LoVo (cell line): ENCODE data around the gene DCXR.

Experiments used
- DNase-seq: peaks from one replicate; pipeline ENCODE4 v3.0.0-alpha.2; 2016; ENCODE audit warnings: low spot score

Gene DCXR

DNA sequence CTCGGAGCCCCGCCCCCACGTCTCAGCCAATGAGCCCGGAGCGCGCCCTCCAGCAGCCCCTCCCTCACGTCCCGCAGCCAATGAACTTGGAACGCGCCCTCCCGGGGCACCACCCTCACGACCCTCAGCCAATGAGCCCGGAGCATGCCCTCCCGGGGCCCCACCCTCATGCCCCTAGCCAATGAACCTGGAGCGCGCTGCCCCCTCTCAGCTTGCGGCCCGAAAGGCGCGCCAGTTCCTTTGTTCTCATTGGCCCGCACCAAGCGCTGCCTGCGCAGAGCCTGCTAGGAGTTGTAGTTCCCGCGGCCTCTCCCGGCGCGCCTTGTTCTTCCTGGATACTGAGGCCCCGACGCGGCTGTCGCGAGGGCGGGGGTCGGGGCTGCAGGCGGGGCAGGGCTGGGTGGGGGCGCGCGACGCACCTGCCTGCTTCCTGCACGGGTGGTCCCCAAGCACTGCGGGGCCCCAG, 14.5 kb downstream of the DCXR start, which contains the start of gene LRRC45:
Gene LRRC45 (plus strand): TSS at position 325 of the 466 bp plus-strand sequence. CDS start 339 bp downstream, outside the sequence.
- DNase-seq: peak; percentile 100

DNA sequence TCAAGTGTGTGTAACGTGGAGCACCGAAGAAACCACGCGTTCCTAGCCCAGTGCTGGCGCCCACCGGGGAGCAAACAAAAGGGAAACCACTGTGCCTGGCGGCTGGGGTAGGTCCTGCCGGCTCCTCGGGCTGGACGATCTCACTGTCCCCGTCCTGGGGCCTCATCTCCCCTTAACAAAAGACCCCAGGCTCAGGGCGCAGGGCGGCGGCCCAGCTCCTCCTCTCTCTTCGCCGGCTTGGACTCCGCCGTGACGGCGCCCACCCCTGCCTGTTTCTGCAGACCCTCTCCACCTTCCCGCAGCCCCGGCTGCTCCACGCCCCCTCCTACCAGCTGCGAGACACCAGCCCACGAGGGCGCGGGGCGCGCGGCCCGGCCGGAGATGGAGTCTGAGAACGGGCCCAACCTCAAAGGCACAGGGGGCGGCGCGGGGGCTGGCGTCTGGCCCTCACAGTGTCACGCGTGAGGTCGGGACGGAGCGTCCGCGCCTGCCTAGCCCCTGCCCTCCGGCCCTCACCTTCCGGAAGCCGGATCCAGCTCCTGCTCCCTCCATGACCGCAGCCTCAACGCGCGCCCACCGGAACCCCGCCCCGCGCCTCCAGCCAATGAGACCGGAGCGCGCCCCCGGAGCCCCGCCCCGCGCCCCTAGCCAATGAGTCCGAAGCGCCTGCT, 15.1 kb downstream of the DCXR start, which contains the start of gene CENPX:
Gene CENPX (minus strand): TSS at position 569 of the 671 bp plus-strand sequence. CDS start 17 bp downstream, at position 552.
- DNase-seq: no peak

DNA sequence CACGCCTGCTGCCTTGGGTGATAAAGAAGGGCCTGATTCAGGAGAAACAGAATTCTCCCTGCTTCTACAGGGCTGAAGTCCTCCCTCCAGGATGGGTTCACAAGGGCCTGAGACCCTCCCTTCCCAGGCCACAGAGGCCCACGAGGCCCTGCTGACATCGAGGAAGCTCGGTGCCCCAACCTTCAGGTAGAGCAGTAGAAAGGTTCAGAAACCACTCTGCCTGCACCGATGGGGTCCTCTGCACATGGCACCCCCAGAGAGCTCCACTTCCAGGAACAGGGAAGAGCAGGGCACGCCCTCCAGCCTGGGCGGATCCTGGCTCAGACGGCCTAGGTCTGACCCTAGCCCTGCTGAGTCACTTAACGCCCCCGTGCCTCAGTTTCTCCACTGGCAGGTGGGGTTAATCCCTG, 15.6 kb downstream of the DCXR start:
- peak; percentile 15 for DNase-seq

DNA sequence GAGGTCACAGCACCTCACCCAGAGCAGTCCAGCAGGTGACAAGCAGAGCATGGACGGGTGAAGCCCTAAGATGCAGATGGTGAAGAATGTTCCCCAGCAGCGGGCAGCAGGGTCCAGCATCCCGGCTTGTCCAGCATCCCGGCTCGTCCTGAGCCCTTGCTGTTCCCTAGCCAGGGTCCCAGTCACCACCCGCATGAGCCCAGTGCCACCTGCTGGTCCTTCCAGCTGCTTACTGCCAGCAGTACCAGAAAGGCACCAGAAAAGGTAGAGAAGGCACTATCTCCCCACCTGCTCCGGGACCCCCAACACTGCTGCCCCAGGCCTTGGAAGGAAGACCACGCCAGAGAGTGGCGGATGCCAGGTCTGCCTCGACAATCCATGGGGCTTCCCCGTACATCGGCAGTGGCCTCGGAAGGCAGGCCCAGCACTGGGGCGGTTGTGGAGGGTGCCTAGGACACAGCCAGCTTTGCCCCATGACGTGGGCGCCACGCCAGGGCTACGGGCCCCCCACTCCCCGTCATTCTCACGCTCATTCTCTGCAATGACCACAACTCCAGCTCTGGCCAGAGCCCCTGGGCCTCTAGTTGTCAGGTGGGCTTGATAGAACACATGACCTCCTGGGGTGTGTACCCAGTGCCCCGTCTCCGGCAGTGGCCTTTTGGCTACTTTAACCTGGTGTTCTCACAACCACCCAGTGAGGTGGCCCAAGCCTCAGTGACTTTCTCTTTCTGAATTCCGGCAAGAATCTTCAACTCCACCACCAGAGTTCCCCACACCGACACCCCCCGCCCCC, 16.2 kb downstream of the DCXR start:
- peak; percentile 39 for DNase-seq

DNA sequence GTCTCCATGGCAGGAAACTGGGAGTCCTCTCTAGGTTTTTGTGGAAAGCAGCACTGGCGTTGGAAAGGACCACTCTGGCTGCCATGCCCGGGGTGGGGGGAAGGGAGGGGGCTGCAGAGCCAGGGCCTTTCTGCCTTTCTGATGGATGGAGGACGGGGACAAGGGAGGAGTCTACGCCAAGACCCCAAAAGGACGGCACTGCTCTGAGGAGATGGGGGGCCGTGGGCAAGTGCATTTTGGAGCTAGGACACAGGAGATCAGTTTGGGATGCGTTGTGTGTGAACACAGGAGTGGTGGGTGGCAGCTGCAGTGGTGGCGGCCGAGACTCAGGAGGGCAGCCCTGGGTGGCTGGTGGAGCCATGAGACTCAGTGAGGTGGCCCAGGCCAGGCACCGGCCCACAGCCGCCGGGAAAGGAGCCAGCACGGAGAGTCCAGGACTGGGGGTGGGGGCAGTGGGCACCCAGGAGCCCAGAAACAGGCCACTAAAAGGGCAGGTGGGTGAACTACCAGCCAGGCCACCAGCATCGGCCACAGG, 16.9 kb downstream of the DCXR start:
- DNase-seq: no peak

DNA sequence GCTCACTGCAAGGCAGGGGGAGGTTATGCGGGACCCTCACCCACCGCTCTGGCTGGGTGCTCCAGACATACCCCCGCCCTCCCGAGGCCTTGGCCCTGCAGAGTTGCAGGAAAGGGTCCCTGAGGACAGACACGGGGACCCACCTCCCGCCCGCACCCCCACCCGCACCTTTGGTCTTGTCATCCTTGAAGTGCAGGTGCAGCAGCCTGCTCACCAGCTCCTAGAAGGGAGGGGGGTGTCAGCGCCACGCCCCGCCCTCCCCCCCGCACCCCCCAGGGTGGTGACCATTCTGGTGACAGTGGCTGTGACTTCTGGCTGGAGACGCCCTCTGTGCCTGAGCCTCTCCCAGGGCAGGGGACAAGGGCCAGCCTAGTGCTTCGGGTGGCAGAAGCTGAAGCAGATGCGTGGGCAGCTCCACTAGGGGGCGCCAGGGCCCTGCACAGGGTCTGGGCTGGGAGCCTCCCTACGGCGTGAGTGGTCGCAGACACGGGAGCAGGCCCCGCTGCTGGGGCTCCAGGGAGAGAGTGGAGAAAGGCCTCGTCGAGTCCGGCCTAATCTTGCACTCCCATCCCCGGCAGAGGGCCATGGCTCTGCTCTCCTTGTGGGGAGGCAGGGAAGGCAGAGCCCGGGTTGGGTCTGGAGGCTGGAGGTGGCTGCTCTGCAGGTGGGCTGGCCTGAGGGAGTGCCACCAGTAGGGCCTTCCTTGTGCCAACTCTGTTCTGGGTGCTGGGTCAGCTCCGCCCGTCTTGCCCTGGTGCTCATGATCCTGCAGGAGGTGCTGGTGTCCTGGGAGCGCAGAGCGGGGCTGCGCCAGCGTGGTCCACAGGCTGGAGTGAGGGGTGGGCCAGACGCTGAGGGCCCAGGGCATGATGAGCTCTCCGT, 17.6 kb downstream of the DCXR start:
- DNase-seq: peak; percentile 36

DNA sequence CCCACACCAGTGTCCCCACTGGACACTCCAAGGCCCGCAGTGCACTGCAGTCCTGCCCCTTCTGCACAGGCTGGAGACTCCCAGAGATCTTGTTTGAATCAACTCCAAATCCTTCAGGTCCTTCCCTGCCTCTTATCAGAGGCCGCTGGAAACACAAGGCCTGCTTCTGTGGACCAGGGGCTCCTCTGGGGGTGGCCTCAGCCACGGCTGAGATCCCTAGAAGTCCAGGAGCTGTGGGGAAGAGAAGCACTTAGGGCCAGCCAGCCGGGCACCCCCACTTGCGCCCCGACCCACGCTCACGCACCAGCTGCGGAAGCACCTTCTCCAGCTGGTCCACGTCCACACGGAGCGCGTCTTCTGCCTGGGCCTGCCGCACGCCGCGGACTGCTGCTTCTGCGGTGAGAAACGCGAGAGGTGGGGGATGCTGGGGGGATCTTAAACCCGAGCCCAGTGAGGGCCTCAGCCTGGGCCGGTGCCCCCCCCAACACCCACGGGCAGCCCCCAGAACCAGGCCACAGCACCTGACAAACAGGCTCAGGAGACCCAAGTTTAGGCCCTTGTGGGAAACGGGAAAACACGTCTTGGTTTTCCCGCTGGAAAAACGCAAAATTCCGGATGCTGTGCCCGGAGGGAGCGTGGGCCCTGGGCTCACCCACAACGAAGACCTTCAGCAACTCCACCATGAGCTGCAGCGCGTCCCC, 18.4 kb downstream of the DCXR start:
- no peak for DNase-seq

DNA sequence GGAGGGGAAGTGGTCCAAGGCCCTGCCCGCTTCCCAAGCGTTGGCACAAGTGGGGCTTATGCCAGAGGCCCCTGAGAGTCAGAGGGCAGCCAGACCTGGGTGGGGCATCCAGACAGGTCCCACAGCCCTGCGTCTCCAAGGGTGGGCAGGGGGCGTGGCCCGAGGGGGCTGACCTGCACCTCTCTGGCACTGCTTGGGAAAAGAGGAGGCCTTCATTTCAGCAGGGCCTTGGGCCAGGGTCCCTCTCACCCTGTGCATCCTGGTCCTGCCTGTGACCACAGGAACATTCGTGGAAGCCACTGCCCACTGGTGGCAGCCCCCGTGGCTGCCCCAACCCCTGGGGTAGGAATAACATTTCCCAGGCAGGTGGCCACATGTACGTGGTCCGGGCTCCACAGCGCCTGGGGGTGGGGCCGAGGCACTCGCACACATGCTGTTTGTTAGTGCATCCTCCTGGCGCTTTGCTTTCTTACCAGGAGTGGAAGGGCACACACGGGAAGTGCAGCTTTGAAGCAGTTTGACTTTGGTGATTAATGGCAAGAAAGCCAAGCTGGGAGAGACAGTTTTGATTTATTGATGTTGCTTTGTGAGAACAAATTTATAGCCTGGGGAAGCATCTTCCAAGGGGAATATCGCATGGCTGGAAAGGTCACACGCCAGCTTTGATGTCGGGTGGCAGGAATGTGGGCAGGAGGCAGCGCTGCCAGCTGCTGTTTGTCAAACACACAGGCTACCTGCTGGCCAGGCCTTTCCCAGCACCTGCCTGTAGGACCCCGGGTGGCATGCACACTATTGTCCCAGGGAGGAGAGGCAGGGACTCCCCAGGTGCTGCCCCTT, 19.1 kb downstream of the DCXR start:
- DNase-seq: no peak

DNA sequence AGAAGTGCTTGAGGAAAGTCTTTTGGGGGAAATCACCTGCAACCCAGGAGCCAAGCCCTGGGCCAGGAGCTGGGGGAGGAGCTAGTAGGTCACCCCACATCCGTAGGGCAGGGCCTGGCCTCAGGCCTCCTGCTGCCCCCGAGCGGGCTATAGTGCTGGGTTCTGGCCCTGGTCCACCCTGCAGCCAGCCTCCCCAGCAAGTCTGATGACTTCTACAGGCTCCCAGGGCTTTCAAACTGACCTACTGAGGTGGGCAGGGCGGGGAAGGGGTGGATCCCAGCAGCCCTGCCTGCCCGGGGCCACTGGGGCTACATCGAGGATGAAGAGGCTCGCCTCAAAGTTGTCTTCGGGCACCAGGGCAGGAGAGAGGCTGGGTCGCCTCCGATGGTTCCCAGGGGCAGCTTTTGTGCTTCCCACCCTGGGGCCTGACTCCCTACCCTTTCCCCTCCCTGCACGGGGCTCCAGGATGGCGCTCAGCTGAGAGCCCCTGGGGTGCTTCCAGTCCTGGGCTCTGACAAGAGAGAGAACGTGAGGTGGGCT, 19.8 kb downstream of the DCXR start:
- DNase-seq: no peak

DNA sequence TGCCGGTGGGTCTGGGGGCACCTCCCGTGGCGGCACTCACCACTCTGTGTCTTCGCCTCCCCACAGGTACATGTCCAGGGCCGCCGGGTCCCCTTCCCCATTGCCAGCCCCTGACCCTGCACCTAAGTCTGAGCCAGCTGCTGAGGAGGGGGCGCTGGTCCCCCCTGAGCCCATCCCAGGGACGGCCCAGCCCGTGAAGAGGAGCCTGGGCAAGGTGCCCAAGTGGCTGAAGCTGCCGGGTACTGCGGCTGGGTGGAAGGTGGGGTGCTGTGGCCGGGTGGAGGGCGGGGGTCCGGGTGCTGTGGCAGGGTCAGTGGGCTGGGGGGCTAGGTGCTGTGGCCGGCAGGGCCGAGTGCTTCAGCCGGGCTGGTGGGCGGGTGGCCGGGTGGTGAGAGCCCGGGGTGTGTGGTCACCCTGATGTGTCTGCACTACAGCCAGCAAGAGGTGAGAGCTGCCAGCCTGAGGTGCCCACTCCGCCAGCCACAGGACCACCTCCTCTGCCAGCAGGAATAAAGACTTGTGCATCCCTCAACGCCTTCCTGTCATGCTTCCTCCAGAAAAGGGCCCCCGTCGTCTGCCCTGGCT, 20.5 kb downstream of the DCXR start:
- no peak for DNase-seq

DNA sequence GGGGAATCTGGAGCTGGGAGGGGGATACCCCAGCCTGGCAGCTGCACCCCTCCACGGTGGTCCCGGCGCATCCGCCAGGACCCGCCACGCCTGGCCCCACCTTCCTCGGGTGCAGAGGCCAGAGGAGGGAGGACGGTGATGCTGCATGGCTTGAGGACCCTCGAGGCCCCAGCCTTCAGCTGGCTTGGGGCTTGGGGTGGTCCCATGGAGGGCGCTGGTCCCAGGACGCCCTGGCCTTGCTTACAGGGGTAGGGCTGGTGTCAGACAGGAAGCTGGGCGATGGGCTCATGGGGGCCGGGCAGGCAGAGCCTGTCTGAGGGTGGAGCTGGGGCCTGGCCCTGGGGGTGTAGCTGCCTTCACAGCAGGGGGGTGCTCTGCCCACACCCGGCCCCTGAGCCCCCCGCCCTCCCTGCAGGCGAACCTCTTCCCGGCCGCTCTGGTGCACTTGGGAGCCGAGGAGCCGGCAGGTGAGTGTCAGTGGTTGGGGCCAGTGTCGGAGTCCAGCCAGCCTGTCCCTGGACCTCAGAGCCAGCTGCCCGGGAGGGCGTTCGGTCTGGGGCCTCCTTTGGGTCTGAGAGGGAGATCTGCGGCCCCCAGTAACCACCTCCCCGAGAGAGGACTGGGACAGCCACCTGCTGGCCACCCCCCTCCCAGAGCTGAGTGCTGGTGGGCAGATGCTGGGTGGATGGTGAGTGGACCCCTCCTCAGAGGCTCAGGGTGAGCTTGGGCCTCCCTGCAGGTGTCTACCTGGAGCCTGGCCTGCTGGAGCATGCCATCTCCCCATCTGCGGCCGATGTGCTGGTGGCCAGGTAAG, 21.2 kb downstream of the DCXR start:
- DNase-seq: no peak

DNA sequence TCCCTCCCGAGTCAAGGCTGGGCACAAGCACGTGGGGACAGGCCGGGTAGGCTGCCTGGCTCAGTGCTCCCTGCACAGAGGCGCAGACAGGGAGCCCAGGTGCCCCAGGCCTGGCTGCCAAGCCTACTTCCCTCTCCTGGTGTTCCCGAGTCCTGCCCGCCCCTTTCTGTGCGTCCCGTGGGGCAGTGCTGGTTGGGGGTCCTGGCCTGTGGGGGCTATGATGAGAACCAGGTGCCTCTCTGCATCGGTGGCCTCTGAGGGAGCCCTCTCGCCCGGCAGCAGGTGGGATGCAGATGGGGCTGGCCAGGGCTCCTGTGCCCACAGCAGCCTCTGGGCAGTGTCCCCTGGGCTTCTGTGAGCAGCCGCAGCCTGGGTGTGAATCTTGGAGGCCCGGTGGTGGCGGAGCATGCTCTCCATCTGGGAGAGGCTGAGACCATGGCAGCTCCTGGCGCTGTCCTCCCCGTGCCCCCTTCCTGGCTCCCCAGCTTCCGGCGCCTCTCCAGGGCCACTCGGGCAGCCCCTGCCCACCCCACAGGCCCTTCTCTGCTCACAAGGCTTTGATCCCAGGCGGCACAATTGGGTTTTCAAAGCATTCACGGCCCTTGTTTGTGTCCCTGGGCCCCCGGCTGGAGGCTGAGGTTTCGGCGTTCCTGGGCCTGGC, 22.1 kb downstream of the DCXR start:
- DNase-seq: no peak

DNA sequence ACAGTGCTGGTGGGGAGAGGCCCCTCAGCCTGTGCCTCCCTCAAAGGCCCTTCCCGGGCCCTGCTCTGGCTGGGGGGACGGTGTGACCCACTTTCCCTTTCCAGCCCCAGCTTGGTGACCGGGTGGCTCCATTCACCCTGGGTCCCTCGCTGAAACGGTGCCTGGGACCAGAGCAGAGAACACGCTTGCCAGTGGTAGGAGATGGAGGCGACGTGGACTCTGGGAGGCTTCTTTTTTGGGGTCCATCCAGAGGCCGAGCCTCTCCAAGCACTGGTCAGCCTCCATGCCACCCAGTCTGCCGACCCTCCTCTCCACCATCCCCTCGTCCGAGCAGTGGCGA, 22.6 kb downstream of the DCXR start:
- no peak for DNase-seq

DNA sequence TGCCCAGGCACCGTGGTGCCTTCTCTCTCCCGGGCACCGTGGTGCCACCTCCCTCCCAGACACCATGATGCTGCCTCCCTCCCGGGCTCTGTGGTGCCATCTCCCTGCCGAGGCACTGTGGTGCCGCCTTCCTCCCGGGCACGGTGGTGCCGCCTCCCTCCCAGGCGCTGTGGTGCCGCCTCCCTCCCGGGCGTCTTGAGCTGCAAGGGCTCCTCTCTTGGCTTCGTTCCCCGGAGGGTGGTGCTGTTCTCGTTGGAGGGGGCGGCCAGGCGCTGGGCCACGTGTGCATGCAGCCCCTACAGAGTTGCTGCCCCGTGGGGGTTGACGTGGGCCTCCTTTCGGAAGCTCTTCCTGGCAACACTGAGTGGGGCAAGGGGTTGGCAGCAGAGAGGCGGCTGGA, 23.1 kb downstream of the DCXR start:
- no peak for DNase-seq

DNA sequence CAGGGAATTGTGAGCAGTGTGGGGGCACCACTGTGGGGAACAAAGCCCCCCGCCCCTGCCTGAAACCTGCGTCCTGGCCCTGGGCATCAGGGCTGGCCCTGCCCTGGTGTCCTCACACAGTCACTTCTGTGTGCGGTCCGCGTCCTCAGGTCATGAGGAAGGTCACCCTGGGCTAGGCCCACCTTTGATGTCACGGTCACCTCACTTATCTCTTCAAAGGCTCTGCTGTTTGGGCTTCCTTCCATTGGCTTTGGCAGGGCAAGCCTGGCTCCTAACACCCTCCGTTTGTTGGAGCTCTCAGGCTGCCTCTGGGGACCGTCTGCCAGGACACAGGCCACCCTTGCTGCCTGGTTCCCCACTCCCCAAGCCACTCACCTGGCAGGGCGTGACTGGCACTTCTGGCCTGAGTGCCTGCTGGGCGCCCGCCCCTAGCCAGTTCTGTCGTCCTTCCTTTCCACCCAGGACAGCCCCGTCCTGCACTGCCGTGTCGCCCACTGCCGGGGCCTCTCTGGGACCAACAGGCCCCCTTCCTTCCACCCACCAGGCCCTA, 23.6 kb downstream of the DCXR start:
- DNase-seq: no peak

DNA sequence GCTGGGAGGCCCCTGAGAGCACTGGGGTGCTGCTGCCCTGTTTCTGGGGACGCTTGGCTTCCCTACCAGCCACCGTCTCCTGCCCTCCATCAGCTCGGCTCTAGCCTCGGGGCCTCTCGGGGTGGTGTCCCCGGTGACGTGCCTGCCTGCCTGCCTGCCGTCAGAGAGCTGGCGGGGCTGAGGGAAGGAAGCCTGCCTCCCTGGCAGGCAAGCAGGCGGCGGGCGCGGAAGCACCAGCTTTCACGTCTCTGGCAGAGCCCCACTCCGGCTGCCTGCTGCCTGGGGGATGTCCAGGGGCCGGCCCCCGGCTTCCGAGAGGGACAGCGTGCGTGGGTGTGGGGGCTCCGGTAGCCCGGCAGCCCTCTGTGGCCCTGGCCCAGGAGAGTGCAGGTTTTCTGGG, 24.2 kb downstream of the DCXR start:
- DNase-seq: no peak

DNA sequence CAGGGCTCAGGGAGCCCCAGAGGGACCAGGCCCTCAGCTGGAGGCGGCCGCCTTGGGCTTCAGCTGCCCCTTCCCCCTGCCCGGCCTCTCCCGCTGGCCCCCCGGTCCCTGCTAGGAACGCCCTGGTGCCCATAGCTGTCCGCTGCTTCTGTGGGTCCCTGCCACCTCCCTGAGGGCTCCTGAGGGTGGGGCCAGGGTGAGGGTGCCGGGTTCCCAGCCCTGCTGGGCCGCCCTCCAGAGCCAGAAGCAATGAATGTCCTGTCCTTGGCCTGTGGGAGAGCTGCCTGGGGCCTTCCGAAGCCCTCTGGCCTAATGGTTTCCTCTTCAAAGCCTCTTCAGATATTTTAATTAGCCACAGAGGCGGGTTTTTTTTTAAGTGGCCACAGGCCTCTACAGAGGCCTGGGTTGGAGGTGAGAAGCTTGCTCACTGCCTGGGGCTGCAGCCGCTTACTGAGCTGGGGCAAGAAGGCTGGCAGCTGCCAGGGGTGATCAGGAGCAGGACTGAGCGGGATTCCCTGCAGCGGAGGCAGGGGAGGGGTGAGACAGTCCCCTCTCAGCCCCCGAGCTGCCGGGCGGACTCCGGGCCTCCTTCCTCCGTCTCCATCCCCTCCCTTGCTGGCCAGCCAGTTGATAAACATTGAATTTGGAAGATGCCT, 24.7 kb downstream of the DCXR start:
- no peak for DNase-seq

DNA sequence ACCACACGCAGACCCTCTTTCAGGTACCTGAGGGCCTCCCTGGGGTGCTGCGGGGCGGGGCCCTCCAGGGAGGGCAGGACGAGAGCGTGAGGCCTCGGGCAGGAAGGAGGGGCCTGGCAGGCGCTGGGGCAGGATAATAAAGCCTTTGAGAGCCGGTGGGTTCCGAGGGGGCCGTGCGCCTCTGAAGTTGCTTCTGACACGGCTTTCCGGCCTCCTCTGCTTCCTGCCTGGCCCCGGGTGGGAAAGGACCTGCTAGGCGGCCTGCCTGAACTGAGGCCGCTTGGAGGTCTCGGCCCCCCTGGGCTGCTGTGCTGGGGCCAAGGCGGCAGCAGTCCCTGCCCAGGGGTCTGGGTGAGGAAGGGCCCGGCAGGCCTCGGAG, 25.2 kb downstream of the DCXR start:
- DNase-seq: no peak
